Mesenteric fat pad (tissue), 1 donor: Measurements from ENCODE around the gene KCNK18. TPM values are rescaled to one million over a fixed set of nuclear protein-coding genes. Genes with fewer than 3 reads are reported as not detected.
"Not testable (repeated sequence)": the region's sequence is repeated elsewhere in the genome, so short reads cannot be mapped to it uniquely, and the experiment has no call there.

Source experiments
- DNase-seq: peaks from one replicate; pipeline ENCODE4 v3.0.0-alpha.2; 2020; ENCODE audit warnings: low spot score
- total RNA-seq: library from RNA; stranded (reverse); fragmentation: NEBNext Ultra II Directional; extraction: Animal tissue kit (Norgen Biotek cat#: 25700); gene quantifications from one replicate; pipeline ENCODE4 v1.2.1, GENCODE V29; 2021
- donor health status: DM: yes; HTN: yes; CAD: no.

KCNK18 gene
- total RNA-seq, 1 donor from 2014 or later = not detected

- DNase-seq = no peak
Measured at GRCh38 chr10:117170244-117170643, 27.0 kb upstream of the KCNK18 start.

GRCh38 chr10:117174439-117175214, 22.7 kb upstream of the KCNK18 start:
- no peak for DNase-seq

GRCh38 chr10:117175215-117175900, 21.9 kb upstream of the KCNK18 start:
- DNase-seq = no peak

- no peak for DNase-seq
Measured at GRCh38 chr10:117175901-117176534, 21.3 kb upstream of the KCNK18 start.

GRCh38 chr10:117178190-117178589, 19.1 kb upstream of the KCNK18 start:
- no peak for DNase-seq

- DNase-seq = no peak
Measured at GRCh38 chr10:117184296-117184695, 13.0 kb upstream of the KCNK18 start.

- DNase-seq = no peak
Measured at GRCh38 chr10:117184821-117185220, 12.5 kb upstream of the KCNK18 start.

GRCh38 chr10:117185817-117186216, 11.5 kb upstream of the KCNK18 start:
- not testable (repeated sequence) for DNase-seq

GRCh38 chr10:117186832-117187615, 10.3 kb upstream of the KCNK18 start:
- no peak for DNase-seq

- no peak for DNase-seq
Measured at GRCh38 chr10:117188371-117188770, 8.9 kb upstream of the KCNK18 start.

- DNase-seq = no peak
Measured at GRCh38 chr10:117189557-117189956, 7.7 kb upstream of the KCNK18 start.

- DNase-seq = no peak
Measured at GRCh38 chr10:117198088-117198487, 799 bp downstream of the KCNK18 start.

- no peak for DNase-seq
Measured at GRCh38 chr10:117201826-117202225, 4.5 kb downstream of the KCNK18 start.

GRCh38 chr10:117204316-117204715, 7.0 kb downstream of the KCNK18 start:
- DNase-seq = no peak

- DNase-seq = no peak
Measured at GRCh38 chr10:117212176-117212575, 14.9 kb downstream of the KCNK18 start.

GRCh38 chr10:117214401-117214800, 17.1 kb downstream of the KCNK18 start:
- DNase-seq = no peak

- DNase-seq = no peak
Measured at GRCh38 chr10:117215079-117215478, 17.8 kb downstream of the KCNK18 start.

GRCh38 chr10:117216028-117216427, 18.7 kb downstream of the KCNK18 start:
- no peak for DNase-seq

GRCh38 chr10:117216611-117217195, 19.4 kb downstream of the KCNK18 start:
- DNase-seq = no peak

- DNase-seq = no peak
Measured at GRCh38 chr10:117217196-117217761, 20.0 kb downstream of the KCNK18 start.

- DNase-seq = no peak
Measured at GRCh38 chr10:117218654-117219053, 21.4 kb downstream of the KCNK18 start.
